GM19468 (cell line): ENCODE measurements around the gene HOTAIR.

Source experiments
- ATAC-seq: cut with Tn5 transposase; IDR thresholded peaks from one replicate; pipeline ENCODE4 v1.9.1; 2021; ENCODE audit warnings: mild to moderate bottlenecking, moderate library complexity, moderate number of reproducible peaks; ENCODE audit not compliant: unreplicated experiment; ENCODE audit errors: extremely low read depth

HOTAIR gene

DNA sequence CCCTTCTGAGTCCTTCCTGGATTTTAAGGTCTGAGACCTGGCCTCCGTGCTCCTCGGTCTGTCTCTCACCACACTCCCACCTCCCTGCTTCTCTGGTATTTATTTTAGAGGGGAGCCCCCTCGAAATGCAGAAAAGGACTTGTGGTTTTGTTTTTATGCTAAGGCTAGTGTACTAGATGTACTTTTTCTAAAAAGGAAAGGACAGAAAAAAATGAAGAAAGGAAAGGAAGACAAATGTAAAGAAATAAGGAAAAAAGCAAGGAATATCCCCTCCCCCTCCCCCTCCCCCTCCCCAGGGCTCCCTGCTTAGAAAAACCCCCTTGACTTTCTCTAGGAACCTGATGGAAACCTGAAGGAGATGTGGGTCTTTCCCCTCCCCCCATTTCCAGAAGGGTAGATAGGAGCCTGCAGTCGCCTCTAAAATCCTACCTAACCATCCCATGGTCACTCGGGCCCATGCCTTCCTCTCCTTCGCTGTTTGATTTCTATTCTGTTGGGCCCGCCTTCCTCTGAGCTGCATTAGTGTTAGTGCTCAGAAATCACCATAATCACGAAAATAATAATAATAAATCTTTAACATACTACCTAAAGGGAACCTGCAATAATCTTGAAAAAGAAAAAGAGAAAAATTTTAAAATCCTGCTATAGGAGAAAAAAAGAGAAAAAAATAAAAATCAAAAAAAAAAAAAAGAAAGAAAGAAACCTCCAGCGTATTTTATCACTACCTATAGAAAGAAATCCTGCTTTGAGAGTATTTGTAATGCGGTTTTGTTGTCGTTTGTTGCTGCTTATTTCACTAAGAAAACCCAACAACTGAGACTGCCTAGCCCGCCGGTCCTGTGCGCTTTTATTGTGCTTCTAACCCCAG lies 37.1 kb upstream of the HOTAIR start:
- no peak for ATAC-seq

DNA sequence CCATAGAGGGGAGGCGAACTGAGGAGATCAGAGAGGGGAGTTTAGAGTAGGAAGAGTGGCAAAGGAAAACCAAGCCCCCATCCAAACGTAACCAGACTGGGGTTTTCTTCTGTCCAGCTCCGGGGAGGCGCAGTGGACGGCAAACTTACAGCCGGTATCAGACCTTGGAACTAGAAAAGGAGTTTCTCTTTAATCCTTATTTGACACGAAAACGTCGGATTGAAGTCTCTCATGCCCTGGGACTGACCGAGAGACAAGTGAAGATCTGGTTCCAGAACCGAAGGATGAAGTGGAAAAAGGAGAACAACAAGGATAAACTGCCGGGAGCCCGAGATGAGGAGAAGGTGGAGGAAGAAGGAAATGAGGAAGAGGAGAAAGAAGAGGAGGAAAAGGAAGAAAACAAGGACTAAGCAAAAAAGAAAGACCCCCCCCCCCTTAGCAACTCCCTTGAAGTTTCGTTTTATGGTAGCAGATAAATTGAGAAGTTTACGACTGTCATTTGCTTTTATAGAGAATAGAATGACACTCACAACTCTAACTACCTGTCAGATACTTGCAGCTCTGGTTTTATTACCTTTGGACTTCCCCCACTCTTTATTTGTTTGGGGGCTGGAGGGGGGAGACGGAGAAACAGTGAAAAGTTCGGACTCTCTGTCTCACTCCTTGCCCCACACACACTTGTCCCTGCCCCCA lies 36.4 kb upstream of the HOTAIR start:
- ATAC-seq = no peak

- no peak for ATAC-seq
Observed at GRCh38 chr12:54010053-54010971, 35.6 kb upstream of the HOTAIR start.

DNA sequence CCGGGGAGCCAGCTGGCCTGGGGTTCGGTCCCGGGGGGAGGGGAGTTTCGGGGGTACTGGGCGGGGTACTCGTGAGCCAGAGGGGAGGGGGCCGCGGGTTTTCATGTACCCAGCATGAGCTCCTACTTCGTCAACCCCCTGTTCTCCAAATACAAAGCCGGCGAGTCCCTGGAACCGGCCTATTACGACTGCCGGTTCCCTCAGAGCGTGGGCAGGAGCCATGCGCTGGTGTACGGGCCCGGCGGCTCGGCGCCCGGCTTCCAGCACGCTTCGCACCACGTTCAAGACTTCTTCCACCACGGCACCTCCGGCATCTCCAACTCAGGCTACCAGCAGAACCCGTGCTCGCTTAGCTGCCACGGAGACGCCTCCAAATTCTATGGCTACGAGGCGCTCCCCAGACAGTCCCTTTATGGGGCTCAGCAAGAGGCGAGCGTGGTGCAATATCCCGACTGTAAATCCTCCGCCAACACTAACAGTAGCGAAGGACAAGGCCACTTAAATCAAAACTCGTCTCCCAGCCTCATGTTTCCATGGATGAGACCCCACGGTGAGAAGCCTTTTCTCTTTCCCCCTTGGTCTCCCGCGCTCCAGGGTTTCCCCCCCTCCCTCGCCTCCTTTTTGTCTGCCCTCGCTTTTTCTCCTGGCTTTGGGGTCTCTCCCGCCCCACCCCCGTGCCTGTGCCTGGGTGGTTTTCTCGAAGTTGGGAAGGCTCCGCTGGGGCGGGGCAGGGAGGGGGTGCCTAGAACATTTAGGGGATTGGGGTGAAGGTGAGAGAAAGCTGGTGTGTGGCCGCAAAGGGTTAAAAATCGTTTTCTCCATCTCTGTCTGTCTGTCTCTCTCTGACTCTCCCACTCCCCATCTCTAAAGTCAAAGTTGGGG lies 34.7 kb upstream of the HOTAIR start:
- no peak for ATAC-seq

DNA sequence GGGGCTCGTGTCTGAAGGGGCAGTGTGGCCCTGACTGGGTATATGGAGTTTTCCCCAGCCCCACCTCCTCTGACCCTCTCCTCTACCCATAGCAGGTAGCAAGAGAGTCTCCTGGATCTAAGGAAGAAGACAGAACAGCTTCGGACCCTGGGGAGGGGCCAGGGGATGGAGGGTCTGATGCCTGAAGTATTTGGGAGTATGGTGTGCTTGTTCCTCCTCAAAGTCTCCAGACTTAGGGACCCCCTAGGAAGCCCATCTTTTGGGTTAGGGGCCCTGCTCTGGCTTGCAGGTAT lies 33.5 kb upstream of the HOTAIR start:
- ATAC-seq = no peak

GRCh38 chr12:54007538-54008259 lies 32.9 kb upstream of the HOTAIR start:
- no peak for ATAC-seq

DNA sequence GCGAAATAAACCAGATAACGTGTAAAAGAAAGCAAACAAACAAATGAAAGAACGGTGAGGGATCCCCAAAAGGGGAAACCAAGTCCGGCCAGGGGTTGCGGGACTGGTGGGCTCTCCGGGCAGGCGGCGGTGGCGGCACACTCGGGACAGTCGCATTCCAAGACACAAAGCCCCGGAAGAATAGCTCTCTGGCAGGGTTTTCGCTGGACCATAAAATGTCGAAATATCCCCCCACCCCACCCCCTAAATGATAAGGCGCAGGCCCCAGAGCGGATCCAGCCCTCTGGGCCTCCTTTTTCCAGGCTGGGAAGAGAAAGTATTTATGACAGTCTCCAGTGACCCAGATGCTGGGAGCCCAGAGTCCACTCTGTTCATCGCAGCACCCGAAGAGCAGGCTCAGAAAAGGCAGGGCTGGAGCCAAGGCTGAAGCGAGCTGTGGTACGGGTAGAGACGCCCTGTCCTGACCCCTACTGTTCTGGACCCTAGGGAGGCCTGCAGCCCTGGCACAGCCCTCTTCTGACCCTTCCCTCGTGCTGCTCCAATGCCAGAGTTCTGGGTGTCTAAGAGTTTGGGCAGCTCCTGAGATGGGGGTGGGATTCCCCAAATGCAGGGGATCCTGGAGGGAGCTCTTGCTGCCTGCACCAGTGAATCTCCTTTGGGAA lies 31.9 kb upstream of the HOTAIR start:
- no peak for ATAC-seq

DNA sequence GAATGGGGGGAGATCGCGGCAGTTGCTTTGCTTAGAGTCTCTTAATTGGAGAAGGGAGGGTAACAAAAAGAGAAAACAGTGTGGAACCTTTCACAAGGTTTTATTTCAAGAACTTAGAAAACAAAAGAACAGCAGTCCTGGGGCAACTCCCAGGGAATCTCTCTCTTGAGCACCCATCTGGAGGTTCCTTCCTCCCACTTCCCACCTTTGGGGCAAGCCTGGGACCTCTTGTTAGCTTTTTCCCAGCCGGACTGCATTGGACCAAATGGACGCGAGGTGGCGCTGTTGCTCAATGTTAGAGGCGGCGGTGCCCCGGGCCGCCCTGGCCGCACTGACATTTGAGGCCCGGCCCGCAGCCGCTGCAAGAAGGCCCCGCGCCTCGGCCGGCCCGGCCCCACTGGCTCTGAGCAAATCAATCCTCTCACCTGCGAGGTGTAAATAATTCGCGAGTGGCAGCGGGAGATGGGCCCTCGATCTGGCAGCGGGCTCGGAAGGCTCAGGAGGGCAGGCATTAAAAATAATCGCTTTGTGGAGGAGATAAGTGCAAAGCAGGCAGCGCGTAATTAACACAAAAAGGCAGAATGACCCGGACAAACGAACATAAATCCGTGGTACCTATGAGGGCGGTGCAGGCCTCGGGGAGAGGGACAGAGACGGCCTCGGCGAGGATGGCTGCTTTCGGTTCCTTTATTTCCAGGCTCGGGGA lies 31.3 kb upstream of the HOTAIR start:
- no peak for ATAC-seq

GRCh38 chr12:54005531-54005852 lies 30.7 kb upstream of the HOTAIR start:
- no peak for ATAC-seq

GRCh38 chr12:54004841-54005530 lies 30.2 kb upstream of the HOTAIR start:
- no peak for ATAC-seq

- no peak for ATAC-seq
Observed at GRCh38 chr12:54004063-54004840, 29.5 kb upstream of the HOTAIR start.

DNA sequence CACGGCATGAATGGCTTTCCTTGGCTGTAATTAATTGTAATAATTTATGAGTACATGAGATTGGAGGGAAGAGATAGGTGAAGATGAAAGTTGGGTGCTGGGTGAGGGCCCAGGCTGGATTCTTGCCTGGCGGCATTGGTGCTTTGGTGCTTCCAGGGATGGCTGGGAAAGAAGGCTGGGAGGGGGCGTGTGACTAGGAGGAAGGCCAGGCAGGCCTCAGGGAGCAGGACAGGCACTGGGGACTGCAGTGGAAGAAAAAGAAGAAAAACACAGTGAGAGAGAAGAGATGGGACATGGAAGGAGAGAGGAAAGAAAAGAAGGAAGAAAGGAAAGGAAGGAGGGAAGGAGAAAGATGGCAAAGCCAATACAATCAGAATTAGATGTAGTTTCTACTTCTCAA lies 28.9 kb upstream of the HOTAIR start:
- no peak for ATAC-seq

DNA sequence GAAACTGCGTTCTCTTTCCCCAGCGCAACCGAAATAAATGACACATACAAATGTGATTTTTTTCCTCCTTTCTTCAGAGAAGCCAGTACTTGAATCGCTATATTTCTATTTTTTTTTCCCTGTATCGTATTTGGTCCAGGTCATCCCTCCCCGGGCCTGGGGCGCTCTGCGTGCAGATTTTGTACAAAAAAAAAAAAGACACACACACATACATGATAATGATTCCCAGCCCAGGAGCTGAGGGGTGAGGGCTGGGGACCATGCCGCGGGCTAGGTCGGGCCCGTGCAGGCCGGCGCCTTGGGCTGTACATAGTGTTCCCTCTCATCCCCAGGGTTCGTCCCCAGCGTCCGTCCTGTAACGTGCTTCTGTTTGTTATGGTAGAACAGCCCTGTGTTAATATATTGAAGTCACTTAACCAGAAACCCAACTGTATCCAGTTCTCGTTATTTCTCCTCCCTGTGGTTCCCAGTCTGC lies 28.2 kb upstream of the HOTAIR start:
- ATAC-seq = no peak

- no peak for ATAC-seq
Observed at GRCh38 chr12:54002278-54002914, 27.6 kb upstream of the HOTAIR start.

- ATAC-seq = no peak
Observed at GRCh38 chr12:54001283-54002187, 26.8 kb upstream of the HOTAIR start.
